ENCODE measurements around the gene LONP2. TPM values are rescaled to one million over a fixed set of nuclear protein-coding genes. Genes with fewer than 3 reads are reported as not detected.
A peak's percentile ranks its signal among the peaks of the same experiment; 100 is the strongest.

The LONP2 gene
- total and polyA plus RNA-seq, 9 of the 15 experiments (the other 6 are each of a cell fraction or from before 2014, with no cell fraction given): 8.1 to 41.2 (median 25.6) TPM

- TF ChIP-seq, protein P1, sequence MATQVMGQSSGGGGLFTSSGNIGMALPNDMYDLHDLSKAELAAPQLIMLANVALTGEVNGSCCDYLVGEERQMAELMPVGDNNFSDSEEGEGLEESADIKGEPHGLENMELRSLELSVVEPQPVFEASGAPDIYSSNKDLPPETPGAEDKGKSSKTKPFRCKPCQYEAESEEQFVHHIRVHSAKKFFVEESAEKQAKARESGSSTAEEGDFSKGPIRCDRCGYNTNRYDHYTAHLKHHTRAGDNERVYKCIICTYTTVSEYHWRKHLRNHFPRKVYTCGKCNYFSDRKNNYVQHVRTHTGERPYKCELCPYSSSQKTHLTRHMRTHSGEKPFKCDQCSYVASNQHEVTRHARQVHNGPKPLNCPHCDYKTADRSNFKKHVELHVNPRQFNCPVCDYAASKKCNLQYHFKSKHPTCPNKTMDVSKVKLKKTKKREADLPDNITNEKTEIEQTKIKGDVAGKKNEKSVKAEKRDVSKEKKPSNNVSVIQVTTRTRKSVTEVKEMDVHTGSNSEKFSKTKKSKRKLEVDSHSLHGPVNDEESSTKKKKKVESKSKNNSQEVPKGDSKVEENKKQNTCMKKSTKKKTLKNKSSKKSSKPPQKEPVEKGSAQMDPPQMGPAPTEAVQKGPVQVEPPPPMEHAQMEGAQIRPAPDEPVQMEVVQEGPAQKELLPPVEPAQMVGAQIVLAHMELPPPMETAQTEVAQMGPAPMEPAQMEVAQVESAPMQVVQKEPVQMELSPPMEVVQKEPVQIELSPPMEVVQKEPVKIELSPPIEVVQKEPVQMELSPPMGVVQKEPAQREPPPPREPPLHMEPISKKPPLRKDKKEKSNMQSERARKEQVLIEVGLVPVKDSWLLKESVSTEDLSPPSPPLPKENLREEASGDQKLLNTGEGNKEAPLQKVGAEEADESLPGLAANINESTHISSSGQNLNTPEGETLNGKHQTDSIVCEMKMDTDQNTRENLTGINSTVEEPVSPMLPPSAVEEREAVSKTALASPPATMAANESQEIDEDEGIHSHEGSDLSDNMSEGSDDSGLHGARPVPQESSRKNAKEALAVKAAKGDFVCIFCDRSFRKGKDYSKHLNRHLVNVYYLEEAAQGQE (IDR thresholded peaks at IDR 0.05; ENCODE audit: borderline replicate concordance): no peak
- TF ChIP-seq, protein P1 (CRISPR knock-in tag; IDR thresholded peaks at IDR 0.05; ENCODE audit: low read depth): no peak
- no peak for TF ChIP-seq BCL6 (CRISPR knock-in tag; IDR thresholded peaks at IDR 0.05)
- peak; percentile 55; the same call in 1 of the 2 replicates for TF ChIP-seq GMEB1 (CRISPR knock-in tag; IDR thresholded peaks at IDR 0.05)
- TF ChIP-seq ZBTB26 (CRISPR knock-in tag; IDR thresholded peaks at IDR 0.05): no peak
- TF ChIP-seq FOXJ3 (CRISPR knock-in tag; IDR thresholded peaks at IDR 0.05): no peak
- TF ChIP-seq POLR2G (IDR thresholded peaks at IDR 0.05; ENCODE audit: low read depth, low read length): peak; percentile 80
- TF ChIP-seq YY1 (IDR thresholded peaks at IDR 0.05; ENCODE audit: borderline replicate concordance in 1 of 3, control insufficient read depth in 1 of 3, extremely low read depth in 1 of 3, insufficient read depth in 3 of 3, insufficient read length in 1 of 3, insufficient replicate concordance in 2 of 3, low read depth in 1 of 3, low read length in 2 of 3): peak in 1 of 3 experiments; percentile 66
- TF ChIP-seq RB1 (IDR thresholded peaks at IDR 0.05; ENCODE audit: low read depth): peak; percentile 48; the same call in 1 of the 2 replicates
- peak; percentile 66 for TF ChIP-seq SUPT5H (IDR thresholded peaks at IDR 0.05)
- no peak for TF ChIP-seq XRCC4 (IDR thresholded peaks at IDR 0.05; ENCODE audit: extremely low read depth, insufficient read depth, insufficient read length)
- TF ChIP-seq, protein P2, sequence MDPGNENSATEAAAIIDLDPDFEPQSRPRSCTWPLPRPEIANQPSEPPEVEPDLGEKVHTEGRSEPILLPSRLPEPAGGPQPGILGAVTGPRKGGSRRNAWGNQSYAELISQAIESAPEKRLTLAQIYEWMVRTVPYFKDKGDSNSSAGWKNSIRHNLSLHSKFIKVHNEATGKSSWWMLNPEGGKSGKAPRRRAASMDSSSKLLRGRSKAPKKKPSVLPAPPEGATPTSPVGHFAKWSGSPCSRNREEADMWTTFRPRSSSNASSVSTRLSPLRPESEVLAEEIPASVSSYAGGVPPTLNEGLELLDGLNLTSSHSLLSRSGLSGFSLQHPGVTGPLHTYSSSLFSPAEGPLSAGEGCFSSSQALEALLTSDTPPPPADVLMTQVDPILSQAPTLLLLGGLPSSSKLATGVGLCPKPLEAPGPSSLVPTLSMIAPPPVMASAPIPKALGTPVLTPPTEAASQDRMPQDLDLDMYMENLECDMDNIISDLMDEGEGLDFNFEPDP (CRISPR knock-in tag; IDR thresholded peaks at IDR 0.05): no peak
- TF ChIP-seq C11orf30 (IDR thresholded peaks at IDR 0.05; ENCODE audit: low read depth): peak; percentile 77
- peak; percentile 23 for TF ChIP-seq ZFP36 (IDR thresholded peaks at IDR 0.05; ENCODE audit: low read depth, low read length, partially characterized antibody)
- TF ChIP-seq EGR1 (conservative IDR thresholded peaks at IDR 0.05): peak; percentile 99
These were observed at the start of gene LONP2 (continued) for GRCh38 chr16:48244080-48244862.
